ENCODE data around the gene PTPRD. TPM values are rescaled to one million over a fixed set of nuclear protein-coding genes. Genes with fewer than 3 reads are reported as not detected.

The PTPRD gene
- total RNA-seq, 1 donor from 2014 or later, result 30.8 TPM

GRCh38 chr9:8412327-8412726, 2200.5 kb downstream of the PTPRD start:
- intact Hi-C loops (cut with DNase I), result no loop called here
- Histone ChIP-seq H3K27me3 (no peaks in the 10 kb centered on the region), H3K27ac (no peak overlapping the region), H3K9me3 (no peaks in the 10 kb centered on the region), H3K36me3 (no peaks in the 10 kb centered on the region), H3K4me1 (no peaks in the 10 kb centered on the region), H3K4me3 (no peak overlapping the region)
- TF ChIP-seq CTCF (IDR thresholded peaks at IDR 0.05), result no peak
- ATAC-seq (no peak), DNase-seq (no peak)

- DNase-seq (no peak), ATAC-seq (no peak)
- H3K9me3 ChIP-seq, result no peaks in the 10 kb centered on the region
- H3K36me3 ChIP-seq, result no peaks in the 10 kb centered on the region
- no peak overlapping the region for H3K27ac ChIP-seq
- H3K4me3 ChIP-seq, result no peak overlapping the region
- intact Hi-C loops (cut with DNase I), result no loop called here
- no peak for TF ChIP-seq CTCF (IDR thresholded peaks at IDR 0.05)
- no peaks in the 10 kb centered on the region for H3K4me1 ChIP-seq
- H3K27me3 ChIP-seq, result no peaks in the 10 kb centered on the region
Measured at GRCh38 chr9:8408575-8409190, 2204.1 kb downstream of the PTPRD start.

DNA sequence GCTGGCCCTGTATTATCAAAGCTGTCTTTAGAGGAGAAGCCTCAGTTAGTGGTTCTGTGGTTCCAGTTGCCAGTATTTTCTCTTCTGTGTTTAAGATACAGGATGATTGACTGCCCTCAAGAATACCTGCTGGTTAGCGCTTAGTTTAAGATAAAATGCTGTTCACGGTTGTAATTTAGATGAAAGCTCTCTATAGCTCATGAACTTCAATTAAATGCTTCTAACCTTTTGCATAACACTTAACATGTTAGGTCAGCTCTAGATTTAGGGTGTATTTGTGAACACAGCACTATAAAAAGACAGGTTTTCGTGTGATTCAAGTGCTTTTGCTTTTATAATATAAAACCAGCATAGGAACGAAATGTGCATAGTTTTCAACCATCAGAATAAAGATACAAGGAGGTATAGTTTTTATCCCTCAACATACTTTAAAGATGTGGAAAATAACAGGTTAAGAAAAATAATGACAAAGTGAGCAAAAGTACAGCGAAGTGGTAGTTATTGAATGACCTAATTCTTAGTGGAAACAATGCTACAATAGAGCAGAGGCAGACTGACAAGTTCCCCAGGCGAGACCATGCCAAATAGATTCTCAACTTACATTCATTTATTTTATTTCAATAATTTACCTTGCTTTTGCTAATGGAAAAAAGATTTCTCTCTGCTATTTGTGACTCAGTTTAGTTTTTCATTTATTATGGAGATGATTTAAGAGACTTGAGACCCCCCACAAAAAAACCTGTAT, 2210.7 kb downstream of the PTPRD start:
- ATAC-seq, result no peak
- intact Hi-C loops (cut with DNase I), result no loop called here

GRCh38 chr9:8400378-8400777, 2212.4 kb downstream of the PTPRD start:
- DNase-seq (no peak), ATAC-seq (no peak)
- Histone ChIP-seq H3K36me3 (no peaks in the 10 kb centered on the region), H3K27ac (no peak overlapping the region), H3K4me3 (no peak overlapping the region), H3K27me3 (no peaks in the 10 kb centered on the region), H3K4me1 (no peaks in the 10 kb centered on the region), H3K9me3 (no peaks in the 10 kb centered on the region)
- TF ChIP-seq CTCF (IDR thresholded peaks at IDR 0.05), result no peak
- intact Hi-C loops (cut with DNase I), result no loop called here

More for the DNA sequence above, 2210.7 kb downstream of the PTPRD start:
- H3K9me3 ChIP-seq, result no peaks in the 10 kb centered on the region
- no peaks in the 10 kb centered on the region for H3K27me3 ChIP-seq
- no peak overlapping the region for H3K27ac ChIP-seq
- no peaks in the 10 kb centered on the region for H3K4me1 ChIP-seq
- H3K36me3 ChIP-seq, result no peaks in the 10 kb centered on the region
- DNase-seq, result no peak
- H3K4me3 ChIP-seq, result no peak overlapping the region
- no peak for TF ChIP-seq CTCF (IDR thresholded peaks at IDR 0.05)

DNA sequence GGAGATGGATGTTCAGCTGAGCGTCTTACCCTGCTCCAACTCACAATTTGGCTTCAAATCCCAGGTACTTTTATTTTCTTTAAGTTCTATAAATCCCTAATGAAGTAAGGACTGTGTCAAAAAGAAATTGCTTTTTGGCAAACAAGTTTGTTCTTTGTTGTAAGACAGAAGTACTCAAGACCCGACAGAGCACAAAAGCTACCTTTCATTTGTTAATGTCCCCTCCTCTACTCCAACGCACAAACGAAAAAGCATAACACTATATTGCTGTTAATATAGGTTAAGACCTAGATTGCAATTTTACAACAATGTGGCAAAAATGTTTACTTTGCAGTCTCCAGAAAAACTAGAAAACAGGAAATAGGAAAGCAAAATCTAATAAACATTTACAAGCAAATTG, 2217.8 kb downstream of the PTPRD start:
- ATAC-seq, result no peak

More for the DNA sequence above, 2217.8 kb downstream of the PTPRD start:
- H3K36me3 ChIP-seq, result no peaks in the 10 kb centered on the region
- no peak for DNase-seq
- TF ChIP-seq CTCF (IDR thresholded peaks at IDR 0.05), result no peak
- H3K27ac ChIP-seq, result no peak overlapping the region
- no peaks in the 10 kb centered on the region for H3K27me3 ChIP-seq
- H3K4me1 ChIP-seq, result no peaks in the 10 kb centered on the region
- no peak overlapping the region for H3K4me3 ChIP-seq
- intact Hi-C loops (cut with DNase I), result no loop called here
- no peaks in the 10 kb centered on the region for H3K9me3 ChIP-seq
